HG02938 (cell line): ENCODE data around the gene NKX2-1.

Source experiments
- ATAC-seq: cut with Tn5 transposase; IDR thresholded peaks from one replicate; pipeline ENCODE4 v1.9.1; 2021; ENCODE audit warnings: mild to moderate bottlenecking, moderate library complexity; ENCODE audit not compliant: unreplicated experiment

The NKX2-1 gene

DNA sequence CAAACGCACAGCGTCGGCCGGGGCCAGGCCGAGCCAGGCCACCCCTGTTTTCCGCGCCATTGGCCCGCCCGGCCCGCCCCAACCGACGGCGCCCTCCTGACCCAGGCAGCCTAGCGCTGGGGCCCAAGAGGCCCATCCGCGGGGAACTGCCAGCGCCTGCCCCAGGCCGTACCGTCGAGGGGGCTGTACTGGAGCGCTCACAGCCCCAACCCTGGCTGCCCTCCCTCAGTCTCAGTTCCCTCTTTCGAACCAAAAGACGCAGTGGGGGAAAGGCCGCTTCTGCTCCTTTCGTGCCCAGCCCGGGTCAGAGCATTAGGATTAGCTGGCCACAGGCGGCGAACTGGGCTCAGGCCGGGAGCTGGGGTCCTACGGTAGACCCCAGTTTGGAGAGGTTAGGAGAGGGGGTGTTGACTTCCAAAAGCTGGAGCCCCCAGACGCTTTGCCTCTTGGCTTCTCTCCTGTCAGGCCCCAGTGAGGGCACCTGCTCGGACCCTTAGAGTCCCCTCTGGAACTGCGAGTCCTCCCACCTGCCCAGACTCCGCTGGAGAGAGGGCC is 1.9 kb downstream of the NKX2-1 start:
- no peak for ATAC-seq

DNA sequence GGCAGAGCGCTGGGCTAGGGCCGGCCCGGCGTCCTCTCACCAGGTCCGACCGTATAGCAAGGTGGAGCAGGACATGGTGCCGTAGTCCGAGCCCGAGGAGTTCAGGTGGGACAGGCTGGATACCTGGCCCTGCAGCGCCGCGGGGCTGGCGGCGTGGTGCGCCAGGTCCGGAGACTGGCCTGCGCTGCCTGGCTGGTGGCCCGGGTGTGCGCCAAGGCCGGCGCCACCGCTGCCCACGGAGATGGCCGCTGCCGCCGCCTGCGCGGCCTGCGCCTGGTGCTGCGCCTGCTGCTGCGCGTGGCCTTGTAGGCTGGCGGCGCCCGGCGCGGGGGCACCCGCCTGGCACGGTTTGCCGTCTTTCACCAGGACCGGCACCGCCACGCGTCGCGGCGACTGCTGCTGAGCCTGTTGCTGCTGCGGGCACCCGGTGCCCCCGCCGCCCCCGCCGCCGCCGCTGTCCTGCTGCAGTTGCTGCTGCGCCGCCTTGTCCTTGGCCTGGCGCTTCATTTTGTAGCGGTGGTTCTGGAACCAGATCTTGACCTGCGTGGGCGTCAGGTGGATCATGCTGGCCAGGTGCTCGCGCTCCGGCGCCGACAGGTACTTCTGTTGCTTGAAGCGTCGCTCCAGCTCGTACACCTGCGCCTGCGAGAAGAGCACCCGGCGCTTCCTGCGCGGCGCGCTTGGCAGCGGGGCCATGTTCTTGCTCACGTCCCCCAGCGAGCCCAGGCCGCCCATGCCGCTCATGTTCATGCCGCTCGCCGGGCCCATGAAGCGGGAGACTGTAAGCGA is 2.6 kb downstream of the NKX2-1 start:
- ATAC-seq = no peak

DNA sequence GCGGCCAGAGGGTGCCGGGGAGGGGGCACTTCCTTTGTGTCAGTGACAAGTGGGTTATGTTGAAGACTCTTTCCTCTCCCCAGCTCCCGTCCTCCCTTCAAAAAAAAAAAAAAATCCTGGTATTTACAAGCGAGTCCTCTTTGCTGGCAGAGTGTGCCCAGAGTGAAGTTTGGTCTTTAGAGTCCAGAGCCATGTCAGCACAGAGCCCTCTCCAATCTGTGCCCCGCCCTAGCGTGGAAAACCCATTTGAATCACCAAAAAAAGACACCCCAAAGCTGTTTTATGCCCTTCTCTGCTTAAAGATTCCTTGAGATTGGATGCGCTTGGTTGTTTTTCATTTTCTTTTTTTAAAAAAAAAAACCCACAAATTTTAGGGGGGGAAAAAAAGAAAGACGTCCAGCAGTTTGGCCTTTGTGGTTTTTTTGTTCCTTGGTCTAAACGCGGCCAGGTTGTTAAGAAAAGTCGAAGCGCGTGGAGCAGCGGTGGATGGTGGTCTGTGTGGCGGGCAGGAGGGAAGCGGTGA is 3.3 kb downstream of the NKX2-1 start:
- ATAC-seq = no peak

DNA sequence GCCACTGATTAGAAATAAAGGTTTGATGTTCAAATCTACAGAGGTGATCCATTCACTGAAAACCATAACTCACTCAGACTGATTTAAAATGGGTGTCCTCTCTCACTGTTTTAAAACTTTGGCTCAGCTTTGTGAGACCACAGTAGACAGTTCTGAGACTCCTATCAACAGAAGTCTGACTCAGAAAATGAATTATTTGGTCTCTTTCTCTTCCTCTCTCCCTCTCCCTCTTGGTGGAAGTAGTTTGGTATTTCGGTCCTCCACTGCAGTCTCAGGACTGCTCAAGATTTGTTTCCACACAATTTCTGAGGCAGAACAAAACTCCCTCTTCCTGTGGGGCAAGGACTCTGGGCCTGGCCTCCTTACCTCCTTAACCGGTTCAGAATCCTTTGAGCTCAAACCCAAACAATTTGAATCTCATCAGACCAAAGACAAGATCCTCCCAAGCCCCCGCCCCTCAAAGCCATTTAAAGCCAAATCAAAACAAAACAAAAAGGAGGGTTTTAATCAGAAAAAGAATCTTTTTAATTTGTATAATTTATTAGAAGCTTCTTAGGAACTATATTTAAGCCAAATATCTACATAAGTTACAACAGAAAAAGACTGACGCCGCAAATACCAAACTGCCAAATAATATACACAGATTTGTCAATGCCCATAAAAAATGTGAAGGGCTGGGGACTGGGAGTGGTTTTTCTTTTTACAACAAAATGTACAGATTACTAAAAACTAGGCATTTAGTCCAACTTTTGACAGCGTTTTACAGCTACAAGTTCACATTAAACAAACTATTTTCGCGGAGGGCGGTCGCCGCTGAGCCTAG is 3.9 kb downstream of the NKX2-1 start:
- no peak for ATAC-seq

DNA sequence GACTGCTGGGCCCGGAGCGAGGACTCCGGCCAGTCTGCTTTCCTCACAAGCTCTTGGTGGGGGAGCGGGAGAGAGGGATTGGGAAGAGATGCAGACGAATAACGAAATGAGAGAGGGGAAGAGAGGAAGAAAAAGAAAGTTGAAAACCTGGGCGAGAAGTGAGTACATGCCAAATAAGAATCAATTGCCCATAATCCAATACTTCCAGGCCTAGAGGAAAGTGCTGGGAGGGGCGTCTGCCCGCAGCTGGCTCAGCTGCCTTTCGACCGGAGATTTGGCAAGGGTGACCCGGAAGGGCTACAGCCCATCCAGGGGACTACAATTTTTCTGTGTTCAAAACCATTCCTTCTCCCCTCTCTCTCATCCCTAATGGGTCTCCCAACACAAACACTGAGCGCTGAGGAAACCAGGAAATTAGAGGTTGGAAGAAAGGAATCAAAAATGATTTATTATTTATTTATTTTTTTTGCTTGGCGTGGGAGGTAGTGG is 4.9 kb downstream of the NKX2-1 start:
- no peak for ATAC-seq

DNA sequence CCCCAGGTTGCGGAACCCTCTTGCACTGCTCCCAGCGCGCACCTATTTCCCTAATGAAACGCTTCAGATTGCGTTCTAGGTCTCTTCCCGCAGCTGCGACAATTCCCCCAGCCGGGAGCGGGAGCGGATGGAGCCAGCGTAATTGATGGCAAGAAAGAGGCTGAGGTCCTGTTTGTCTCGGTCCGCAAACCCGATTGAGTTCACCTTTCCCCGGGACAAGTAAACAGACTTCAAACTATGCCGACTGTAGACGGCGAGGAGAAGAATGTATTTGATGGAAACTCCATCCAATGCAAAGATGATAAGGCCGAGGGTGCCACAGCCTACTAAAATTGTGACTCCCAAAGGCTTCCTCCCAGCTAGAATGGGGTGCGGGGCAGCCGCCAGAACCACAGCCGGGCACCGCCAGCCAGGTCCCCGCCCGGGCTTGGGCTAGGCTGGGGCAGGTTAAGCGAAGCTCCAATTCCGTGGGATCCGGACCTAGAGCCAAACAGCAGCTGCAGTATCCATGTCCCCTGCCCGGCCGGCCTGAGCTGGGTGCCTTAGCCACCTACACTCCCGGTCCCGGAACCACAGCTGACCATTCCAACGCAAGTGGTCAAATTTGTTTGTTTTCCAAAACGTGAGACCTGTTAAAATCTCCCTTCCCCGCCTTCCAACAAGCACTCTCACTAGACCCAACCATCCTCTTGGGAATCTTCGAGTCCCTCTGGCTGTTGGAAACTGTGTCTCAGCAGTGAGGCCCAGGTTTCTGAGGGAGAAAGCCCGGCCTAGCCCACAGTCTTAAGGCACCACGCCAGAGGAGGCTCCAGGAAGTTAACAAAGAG is 5.5 kb downstream of the NKX2-1 start:
- no peak for ATAC-seq

DNA sequence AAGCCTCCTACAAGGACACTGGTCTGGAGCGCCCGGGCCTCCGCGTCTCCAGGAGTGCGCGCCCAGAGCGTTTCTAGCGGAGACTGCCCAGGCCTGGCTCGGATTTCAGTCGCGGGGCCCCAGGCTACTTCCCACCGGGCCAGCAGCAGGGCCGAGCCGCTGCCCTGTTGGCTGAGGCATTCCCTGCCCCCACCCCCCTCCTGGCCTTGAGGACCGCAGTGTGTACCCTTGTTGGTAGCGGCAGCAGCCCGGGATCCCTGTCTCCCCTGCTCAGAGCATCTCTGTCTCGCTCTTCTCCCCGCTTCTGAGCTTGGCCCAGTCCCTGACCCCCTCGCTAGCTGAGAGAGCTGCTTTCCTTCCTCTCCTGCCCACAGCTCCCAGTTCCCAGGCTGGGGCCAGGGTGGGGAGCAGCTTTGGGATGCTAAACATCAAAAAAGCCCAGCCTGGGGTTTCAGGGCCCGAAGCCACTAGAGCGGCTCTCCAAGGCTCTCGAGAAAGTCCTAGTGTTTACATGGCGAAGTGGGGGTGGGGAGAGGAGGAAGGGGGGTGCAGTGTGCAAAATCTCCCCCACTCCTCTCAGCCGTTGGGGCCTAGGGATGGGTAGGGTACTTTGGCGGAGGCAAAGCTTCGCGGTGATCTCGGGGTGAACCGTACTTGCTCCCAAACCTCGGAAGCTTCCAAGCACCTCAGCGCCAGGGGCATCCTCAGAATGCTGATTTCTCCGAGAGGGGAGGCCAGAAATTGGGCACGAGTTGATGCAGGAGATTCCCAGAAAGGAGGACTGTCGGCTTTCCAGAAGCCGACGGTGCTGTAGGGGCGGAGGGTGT is 6.4 kb downstream of the NKX2-1 start:
- ATAC-seq = no peak

DNA sequence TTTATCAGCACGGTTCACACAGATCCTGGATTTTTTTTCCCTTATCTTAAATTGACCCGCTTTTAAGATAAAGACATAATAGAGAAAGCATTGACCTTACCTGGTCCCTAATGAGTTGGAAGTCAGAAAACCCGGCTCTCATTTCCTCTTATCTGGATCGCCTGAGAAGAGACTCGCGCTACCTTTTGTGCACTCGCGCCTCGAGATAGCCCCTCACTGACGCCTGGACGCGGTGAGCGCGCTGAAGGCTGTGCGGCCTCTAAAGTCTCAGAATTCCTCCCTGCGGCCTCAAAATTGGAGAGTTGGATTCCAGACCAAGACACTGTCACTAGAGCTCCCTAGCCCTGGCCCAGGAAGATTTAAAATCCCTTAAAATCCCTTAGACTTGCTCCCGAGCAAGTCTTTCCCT is 7.0 kb downstream of the NKX2-1 start:
- no peak for ATAC-seq

DNA sequence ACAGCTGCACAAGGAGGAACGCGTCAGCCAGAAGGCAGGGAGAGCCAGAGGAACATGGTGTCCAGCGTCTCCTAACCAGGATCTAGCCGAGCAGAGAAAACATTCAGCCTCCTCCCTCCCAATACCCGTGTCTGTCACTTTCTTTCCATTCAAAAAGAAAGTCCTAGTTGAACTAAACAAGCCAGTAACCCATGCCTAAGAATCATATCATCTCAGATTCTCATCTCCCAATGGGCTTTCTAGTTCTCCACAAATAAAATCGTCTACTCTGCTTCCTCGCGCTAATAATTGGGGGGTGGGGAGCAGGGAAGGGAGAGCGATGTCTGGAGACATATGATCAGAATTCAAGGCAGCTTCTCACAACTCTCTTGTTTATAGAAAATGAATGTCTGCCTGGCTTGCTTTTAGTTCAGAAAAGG is 7.4 kb downstream of the NKX2-1 start:
- no peak for ATAC-seq

DNA sequence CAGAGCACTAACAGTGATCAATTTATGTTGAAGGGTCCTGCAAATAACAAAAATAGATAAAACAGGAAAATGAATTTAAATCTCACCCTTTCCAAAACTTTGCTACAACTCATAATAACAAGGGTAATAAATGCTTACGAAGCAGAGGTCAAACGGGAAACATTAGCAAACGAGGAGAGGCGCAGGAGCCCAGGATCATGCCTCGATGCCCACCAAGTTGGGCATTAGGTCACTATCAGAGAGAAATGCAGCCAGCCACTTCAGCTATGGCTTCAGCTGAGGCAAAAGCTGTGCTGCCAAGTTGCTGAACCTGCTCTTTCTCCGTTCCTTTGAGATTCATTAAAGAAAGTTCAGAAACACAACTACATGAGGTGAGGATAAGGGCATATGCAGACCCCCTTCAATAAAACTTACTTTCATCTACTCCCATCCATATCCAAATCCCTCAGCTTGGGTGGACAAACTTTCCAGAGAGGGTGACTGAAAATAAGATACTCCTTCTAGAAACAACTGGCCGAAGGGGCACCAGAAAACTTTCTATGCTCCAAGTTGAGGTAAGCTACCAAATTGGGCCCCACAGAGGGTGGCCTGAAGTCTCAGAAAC is 7.9 kb downstream of the NKX2-1 start:
- ATAC-seq = no peak

DNA sequence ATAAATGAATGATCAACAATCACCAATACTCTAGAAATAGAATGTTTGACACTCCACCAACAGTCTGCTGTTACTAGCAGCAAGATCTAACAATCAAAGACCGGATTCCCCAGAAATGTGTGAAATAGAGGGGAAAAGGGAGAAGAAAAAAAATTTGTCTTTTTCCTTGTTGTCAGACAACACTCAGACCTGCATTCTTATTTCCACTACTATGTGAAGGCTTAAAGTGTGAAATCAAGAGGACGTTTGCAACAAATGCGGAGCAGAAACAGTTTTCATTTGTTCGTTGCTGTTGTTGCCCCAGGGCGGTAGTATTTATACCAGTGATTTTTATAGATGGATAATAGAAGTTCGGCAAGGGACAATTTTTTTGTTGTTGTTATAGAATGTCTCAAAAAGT is 9.2 kb downstream of the NKX2-1 start:
- ATAC-seq = no peak

DNA sequence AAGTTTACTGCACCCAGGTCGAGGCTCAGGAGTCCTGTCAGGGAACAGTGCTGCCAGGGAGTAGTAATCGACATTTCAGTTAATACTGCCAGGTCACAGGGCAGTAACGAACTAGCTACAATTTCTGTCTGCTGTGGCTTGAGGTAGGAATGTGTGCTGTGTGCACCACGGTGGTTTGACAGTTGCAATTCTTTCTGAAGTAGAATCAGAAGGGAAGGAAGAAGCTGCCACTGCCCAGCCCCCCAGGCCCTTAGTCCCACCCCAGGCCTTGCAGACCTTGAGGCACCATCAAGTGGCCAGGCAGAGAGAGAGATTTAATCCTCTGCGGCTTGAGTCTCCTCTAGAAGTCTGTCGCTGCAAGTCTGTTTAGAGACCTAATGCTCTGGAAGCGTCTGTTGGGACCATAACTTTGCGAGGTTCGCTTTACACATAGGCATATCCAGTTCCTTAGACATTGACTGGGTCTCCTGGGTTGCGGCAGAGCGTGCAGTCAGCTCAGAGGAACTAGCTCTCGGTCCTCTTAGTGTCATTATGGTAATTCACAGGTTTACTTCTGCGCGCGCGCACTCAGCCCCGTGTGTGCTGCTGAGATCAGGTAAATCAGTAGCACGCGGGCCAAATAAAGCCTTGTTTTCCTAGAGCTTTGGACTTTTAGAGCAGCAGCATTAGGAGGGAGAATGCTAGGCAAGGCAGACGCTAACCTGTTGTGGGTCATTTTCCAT is 9.8 kb downstream of the NKX2-1 start:
- no peak for ATAC-seq

DNA sequence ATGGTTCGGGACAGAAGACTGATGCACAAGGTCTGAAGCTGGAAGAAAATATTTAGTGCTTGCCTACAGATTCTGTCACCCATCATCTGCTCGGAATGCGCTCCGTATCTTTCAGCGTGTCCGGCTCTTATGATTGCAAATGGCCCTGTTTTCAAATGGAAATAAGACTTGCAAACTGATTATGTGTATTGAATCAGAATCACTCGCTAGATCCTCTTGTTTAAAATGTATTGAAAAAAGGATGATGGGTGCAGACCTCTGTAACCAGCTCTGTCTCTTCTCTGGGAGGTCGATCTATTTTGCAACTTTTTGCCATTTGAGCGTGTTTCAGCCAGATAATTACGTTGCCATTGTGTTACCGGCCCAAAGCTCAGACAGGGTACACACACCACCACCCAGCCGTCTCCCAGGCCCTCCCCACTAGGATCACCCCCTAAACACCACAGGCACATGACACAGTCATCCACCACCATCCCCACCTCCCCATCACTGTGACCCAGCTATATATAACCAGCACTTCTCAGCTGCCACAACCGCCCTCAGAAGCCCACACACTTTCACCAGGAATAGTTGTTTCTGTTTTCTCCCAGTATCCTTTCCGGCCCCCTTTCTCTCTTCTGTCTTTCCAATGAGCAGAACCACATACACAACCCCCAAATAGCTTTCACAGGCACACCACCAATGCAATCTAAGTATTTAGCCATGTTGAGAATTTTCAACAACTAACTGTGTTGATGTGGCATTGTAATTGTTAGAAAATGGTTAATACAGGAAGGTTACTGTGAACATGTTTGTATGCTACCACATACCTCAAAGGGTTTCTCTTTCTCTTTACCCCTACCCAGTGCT is 10.7 kb downstream of the NKX2-1 start:
- ATAC-seq = no peak

DNA sequence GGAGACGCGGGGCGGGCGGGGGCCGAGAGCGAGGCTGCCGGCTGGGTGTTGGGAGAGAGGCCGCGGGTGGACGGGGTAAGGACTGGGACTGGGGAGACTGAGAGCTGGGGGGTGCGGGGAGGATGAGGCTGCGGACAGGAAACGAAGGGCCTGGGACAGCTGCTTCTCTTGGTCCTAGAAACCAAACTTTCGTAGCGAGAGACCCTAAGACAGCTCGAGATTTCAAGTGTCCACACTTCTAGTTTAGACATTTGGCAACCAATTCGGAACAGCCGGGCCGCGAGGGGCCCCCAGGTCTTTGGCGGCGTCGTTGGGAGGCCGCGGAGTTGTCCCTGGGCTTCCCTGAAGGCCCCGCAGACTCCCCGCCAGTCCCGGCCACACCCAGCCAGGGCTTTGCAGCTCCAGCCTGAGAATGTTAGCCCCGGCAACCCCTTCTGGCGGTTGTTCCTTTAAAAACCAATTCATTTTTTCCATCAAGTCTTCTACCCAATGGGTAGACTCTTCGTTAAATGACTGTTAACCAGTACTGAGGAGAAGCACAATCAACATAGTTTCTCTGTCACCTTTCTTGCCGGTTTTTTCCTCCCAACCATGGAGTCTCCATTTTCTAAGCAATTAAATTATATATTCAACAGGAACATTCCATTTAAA is 11.5 kb downstream of the NKX2-1 start:
- ATAC-seq = no peak

DNA sequence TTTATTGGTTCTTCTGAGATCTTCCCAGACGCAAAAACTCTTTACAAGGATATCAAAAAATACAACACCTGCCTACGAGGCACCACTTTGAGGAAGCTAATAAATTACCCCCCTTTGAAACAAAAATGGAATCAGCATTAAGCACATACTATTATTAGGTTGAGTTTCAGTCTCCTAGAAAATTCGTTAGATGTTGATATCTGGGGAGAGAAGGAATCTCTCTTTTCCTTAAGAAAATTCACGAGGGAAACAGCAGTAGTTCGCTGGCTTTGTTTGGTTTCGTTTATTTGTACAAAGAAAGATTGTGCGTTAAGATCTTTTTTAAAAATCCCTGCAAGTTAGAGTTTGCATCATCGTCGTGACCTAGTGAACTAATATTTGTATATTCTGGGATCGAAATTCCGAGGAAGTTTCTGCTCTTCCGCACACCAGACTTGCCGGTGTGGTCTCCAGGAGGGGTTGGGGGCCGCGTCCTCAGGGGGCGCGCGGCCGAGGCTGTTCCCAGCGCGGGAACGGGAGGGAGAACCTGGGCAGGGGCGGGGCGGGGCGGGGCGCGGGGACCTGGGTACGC is 12.1 kb downstream of the NKX2-1 start:
- ATAC-seq = no peak

DNA sequence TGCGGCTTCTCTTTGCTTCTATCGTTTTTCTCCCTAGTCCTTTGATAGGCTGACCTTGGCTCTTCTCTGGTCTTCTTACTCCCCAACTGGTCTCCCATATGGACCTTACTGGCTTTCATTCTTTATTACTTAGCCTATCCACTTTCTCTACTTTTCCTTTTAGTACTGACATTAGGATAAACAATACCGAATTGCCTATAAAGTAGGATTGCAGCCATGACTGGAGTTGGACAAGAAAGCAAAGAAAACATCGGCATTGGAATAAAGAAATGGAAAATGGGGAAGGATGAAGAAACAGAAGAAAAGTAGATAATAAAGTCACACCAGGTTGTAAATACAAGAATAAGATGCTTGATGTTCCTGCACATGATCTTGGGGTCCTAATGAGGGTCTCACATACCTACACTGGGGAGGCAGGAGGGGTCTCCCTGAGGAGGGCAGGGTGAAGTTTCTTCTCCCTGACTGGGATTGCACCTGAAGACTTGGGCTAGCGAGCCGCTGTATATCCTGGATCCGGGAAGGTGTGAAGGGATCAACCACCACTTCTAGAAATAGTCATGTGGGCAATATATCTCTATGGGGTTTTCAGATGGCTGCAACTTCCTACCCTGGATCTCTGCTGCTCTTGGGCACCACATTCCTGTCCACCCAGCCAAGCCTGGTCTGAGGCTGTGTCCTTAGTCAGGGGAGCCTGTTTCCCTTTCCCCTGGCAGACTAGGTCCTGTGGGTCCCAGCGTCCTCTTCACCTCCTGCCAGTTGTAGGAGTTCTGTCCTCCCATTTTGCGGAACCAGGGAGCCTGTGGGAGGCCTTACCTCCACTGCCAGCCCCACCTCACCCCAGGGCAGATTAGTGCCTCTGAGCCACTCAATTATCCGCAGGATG is 13.1 kb downstream of the NKX2-1 start:
- ATAC-seq = no peak
